IMR-90 (cell line): Measurements from ENCODE around the gene ZNF705A.
"Not testable (repeated sequence)": the region's sequence is repeated elsewhere in the genome, so short reads cannot be mapped to it uniquely, and the experiment has no call there.

Experiments used
- CEBPB ChIP-seq: IDR thresholded peaks from 2 replicates; pipeline ENCODE4 v1.6.1; 2012; ENCODE audit warnings: low read depth, low read length, improper control_type of control experiment
- FOS ChIP-seq: fragments of 150-350 bp; IDR thresholded peaks from 2 replicates; pipeline ENCODE4 v1.6.1; 2016; ENCODE audit warnings: low read depth, low read length
- MAZ ChIP-seq: IDR thresholded peaks from 2 replicates; pipeline ENCODE4 v1.6.1; 2012; ENCODE audit warnings: low read depth, mild to moderate bottlenecking, low read length, improper control_type of control experiment, moderate library complexity, borderline replicate concordance
- POLR2A ChIP-seq: IDR thresholded peaks from 2 replicates; pipeline ENCODE4 v1.6.1; 2012; ENCODE audit warnings: mild to moderate bottlenecking, low read depth, low read length
- RAD21 ChIP-seq: IDR thresholded peaks from 2 replicates; pipeline ENCODE4 v1.6.1; 2012; ENCODE audit warnings: low read length, improper control_type of control experiment
- RCOR1 ChIP-seq: IDR thresholded peaks from 2 replicates; pipeline ENCODE4 v1.6.1; 2012; ENCODE audit warnings: mild to moderate bottlenecking, low read length, improper control_type of control experiment; ENCODE audit not compliant: insufficient replicate concordance
- SMC3 ChIP-seq: fragments of 150-350 bp; IDR thresholded peaks from 2 replicates; pipeline ENCODE4 v1.6.1; 2016; ENCODE audit warnings: low read depth, mild to moderate bottlenecking, antibody characterized with exemption, low read length, moderate library complexity
- TF ChIP-seq, protein P1 (sequence below): conservative IDR thresholded peaks from 2 replicates; pipeline ENCODE4 v1.5.1; 2012; ENCODE audit warnings: mild to moderate bottlenecking, low read depth, low read length, improper control_type of control experiment
- TF ChIP-seq, protein P2 (sequence below): fragments of 150-350 bp; IDR thresholded peaks from 2 replicates; pipeline ENCODE4 v1.6.1; 2017; ENCODE audit warnings: mild to moderate bottlenecking, antibody characterized with exemption, low read length, low read depth

DNA sequence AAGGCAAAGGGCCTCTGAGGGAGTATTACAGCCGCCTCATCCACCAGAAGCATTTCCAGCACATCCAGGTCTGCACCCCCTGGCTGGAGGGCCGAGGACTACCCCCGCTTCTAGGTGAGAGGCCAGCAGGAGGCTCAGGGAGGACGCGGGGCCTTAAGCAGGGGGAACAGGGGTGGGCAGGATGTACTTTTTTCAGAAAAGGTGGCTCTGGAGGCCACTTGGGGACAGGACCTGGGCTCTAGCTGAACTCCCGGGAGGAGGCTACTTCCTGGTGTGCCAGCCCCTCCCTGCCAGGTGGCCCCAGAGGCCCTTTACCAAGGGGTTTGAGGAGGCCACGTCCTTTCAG lies 70.9 kb downstream of the ZNF705A start:
- TF ChIP-seq, protein P1, sequence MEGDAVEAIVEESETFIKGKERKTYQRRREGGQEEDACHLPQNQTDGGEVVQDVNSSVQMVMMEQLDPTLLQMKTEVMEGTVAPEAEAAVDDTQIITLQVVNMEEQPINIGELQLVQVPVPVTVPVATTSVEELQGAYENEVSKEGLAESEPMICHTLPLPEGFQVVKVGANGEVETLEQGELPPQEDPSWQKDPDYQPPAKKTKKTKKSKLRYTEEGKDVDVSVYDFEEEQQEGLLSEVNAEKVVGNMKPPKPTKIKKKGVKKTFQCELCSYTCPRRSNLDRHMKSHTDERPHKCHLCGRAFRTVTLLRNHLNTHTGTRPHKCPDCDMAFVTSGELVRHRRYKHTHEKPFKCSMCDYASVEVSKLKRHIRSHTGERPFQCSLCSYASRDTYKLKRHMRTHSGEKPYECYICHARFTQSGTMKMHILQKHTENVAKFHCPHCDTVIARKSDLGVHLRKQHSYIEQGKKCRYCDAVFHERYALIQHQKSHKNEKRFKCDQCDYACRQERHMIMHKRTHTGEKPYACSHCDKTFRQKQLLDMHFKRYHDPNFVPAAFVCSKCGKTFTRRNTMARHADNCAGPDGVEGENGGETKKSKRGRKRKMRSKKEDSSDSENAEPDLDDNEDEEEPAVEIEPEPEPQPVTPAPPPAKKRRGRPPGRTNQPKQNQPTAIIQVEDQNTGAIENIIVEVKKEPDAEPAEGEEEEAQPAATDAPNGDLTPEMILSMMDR, result not testable (repeated sequence)
- TF ChIP-seq RCOR1, POLR2A, RAD21, MAZ, SMC3, CEBPB, FOS: not testable (repeated sequence)
- TF ChIP-seq, protein P2, sequence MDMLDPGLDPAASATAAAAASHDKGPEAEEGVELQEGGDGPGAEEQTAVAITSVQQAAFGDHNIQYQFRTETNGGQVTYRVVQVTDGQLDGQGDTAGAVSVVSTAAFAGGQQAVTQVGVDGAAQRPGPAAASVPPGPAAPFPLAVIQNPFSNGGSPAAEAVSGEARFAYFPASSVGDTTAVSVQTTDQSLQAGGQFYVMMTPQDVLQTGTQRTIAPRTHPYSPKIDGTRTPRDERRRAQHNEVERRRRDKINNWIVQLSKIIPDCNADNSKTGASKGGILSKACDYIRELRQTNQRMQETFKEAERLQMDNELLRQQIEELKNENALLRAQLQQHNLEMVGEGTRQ, result not testable (repeated sequence)
